ENCODE data around the gene KCNJ8. TPM values are rescaled to one million over a fixed set of nuclear protein-coding genes. Genes with fewer than 3 reads are reported as not detected.
A peak's percentile ranks its signal among the peaks of the same experiment; 100 is the strongest.
"Not testable (repeated sequence)": the region's sequence is repeated elsewhere in the genome, so short reads cannot be mapped to it uniquely, and the experiment has no call there.

Gene KCNJ8
- total RNA-seq, 1 donor from 2014 or later = 38.0 TPM

DNA sequence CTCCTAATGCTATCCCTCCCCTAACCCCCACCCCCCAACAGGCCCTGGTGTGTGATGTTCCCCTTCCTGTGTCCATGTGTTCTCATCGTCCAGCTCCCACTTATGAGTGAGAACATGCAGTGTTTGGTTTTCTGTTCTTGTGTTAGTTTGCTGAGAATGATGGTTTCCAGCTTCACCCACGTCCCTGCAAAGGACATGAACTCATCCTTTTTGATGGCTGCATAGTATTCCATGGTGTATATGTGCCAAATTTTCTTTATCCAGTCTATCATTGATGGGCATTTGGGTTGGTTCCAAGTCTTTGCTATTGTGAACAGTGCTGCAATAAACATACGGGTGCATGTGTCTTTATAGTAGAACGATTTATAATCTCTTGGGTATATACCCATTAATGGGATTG lies 15.2 kb upstream of the KCNJ8 start:
- DNase-seq (ENCODE audit: low spot score); intact Hi-C loops (cut with DNase I): not testable (repeated sequence)

DNA sequence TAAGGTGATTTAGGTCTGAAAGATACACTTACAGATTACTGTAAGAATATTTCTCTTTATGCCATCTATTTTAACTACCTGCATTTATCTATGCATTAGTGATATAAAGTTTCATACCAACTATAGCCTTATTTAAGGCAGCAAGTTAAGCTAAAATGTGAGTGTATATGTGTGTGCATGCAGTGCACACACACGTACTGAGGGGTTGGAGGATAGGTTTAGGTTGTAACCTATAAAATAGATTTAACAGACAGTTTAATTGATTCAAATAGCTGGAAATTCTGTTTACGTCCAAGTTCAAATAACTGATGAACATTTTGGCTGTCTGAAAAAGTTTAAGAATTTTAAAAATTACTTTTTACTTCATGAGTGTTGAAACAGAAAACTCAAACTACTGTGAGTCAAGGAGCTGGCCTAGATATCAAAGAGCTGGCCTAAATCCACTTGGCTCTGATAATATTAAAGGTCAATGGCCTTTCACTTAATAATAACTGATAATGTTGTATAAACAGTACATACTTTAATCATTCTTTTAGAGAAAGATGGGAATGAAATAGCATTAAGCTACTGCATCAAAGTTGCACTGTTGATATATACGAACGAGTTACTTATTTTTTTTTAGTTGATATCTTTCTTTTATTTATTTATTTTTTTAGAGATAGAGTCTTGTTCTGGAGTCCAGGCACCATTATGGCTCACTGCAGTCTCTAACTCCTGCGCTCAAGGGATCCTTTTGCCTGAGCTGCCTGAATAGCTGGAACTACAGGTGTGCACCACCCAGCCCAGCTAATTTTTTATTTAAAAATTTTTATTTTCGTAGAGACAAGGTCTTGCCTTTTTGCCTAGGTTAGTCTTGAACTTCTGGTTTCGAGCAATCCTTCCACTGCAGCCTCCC lies 13.8 kb upstream of the KCNJ8 start:
- no peak for DNase-seq (ENCODE audit: low spot score)
- intact Hi-C loops (cut with DNase I) = no loop called here

DNA sequence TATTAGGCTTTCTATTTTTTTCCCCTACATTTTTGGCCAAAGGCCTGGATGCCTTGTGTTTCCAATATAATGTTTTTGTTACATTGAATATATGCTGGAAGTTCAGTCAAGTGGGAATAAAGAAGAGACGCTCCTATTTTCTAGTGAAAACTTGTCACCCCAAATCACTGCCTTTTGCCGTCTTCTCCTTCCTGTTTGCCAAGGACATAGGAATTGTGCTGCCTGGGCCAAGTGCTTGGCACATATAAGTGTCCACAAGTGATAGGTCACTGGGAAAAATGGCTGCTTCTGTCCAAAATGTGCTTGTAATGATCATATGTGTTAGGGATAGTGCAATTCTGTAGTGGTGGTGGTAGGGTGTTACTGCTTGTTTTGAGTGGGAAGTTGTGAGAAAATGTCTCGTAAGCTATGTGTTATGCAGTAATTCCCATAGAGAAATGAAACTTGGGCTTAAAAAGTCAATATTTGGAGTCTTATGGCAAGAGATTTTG lies 11.6 kb upstream of the KCNJ8 start:
- no peak for DNase-seq (ENCODE audit: low spot score)
- intact Hi-C loops (cut with DNase I) = no loop called here

- DNase-seq (ENCODE audit: low spot score); intact Hi-C loops (cut with DNase I): not testable (repeated sequence)
Observed at GRCh38 chr12:21782723-21783122, 8.2 kb upstream of the KCNJ8 start.

DNA sequence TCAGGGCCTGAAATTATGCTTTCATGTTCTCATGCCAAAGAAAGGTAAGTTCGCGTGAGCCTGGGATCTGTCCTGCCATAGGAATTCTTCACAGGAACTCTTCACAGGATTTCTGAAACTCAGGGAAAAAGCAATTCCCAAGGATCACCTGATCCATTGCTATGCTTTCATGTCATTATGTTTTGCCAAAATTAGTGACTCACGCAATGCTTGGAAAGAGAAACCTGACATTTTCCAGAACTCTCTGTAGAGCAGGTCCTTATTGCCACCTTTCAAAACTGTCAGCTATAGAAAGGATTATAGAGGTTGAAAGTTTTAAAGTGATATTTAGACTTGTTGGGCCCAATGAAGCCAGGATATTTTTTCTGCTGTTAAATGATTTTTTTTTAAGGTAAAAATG lies 6.3 kb upstream of the KCNJ8 start:
- no peak for DNase-seq (ENCODE audit: low spot score)

DNA sequence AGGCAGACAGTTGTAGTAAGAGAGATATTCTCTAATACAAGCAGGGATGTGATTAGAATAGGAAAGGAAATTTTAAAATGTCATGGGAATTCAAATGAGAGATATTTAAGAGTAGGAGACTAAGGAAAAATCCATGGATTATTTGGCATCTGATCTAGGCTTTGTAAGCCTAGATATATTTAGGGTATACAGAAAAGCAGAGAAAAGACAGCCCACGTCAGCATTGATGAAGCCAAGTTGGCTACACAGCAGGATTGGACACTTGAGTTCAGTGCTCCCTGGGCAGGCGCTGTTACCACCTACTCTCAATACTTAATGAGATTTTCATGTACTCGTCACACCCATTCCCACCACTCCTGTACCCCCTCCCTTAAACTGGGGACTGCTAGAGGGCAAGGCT lies 1.7 kb upstream of the KCNJ8 start:
- intact Hi-C loops (cut with DNase I) = loop anchor here (5.0 kb wide), 1 partner anchor 56 kb away; no protein-coding TSS in a partner anchor
- no peak for DNase-seq (ENCODE audit: low spot score)

More for the DNA sequence above, 6.3 kb upstream of the KCNJ8 start:
- intact Hi-C loops (cut with DNase I) = no loop called here

- intact Hi-C loops (cut with DNase I) = loop anchor here (2.0 to 5.0 kb wide), 2 partner anchors 57 to 166 kb away; partner anchors contain the start of gene ABCC9
- DNase-seq (ENCODE audit: low spot score) = no peak
Observed at GRCh38 chr12:21775133-21775820, 771 bp upstream of the KCNJ8 start.

DNA sequence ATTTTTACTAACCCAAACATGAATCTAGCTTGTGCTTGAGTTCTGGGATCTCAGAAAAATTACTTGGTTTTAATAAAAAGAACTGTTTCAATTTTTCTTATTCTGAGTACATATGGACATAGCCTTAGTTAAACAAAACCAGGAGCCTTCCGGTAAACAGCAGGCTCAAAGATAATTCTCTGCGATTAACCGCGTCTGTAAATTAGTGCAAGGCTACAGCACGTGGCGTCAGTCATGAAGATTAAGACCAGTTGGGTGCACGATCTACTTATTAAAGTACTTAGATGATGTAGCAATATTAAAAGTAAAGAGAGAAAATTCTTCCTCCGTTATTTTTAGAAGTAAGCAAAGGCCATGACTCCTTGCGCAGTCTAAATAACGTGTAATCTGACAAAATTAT lies 700 bp downstream of the KCNJ8 start:
- DNase-seq (ENCODE audit: low spot score) = no peak
- intact Hi-C loops (cut with DNase I) = loop anchor here (2.0 to 5.0 kb wide), 3 partner anchors 62 to 167 kb away; partner anchors contain the start of gene ABCC9

DNA sequence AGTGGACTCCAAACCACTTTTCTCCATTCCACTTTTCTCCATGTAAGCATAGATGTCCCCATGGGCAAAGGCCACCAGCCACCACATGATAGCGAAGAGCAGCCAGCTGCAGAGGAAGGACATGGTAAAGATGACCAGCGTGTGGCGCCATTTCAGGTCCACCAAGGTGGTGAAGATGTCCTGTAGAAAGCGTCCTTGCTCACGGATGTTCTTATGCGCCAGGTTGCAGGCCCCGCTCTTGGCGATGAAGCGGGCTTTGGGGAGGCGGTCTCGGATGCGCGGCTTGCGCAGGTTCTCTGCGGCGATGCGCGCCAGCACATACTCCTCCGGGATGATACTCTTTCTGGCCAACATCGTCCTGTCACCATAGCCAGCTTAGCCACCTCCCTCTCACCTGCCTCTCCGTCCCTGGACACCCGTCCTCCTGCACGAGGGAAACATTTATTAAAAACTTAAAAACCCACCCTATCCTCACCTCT lies 1.2 kb downstream of the KCNJ8 start:
- intact Hi-C loops (cut with DNase I) = loop anchor here (5.0 kb wide), 2 partner anchors 61 to 109 kb away; no protein-coding TSS in a partner anchor

GRCh38 chr12:21771311-21771710 lies 3.2 kb downstream of the KCNJ8 start:
- intact Hi-C loops (cut with DNase I) = loop anchor here (5.0 kb wide), 2 partner anchors 59 to 111 kb away; no protein-coding TSS in a partner anchor
- DNase-seq (ENCODE audit: low spot score) = no peak

More for the DNA sequence above, 1.2 kb downstream of the KCNJ8 start:
- peak; percentile 82 for DNase-seq (ENCODE audit: low spot score)

DNA sequence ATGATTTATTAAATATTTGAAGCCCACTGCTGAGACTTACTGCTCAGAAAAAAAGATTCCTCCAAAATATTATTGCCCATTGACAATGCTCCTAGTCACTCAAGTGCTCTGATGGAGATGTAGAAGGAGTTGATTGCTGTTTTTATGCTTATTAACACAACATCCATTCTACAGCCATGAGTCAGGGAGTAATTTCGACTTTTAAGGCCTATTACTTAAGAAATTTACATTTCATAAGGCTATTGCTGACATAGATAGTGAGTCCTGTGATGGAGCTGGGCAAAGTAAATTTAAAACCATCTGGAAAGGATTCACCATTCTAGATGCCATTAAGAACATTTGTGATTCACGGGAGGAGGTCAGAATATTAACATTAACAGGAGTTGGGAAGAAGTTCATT lies 5.2 kb downstream of the KCNJ8 start:
- intact Hi-C loops (cut with DNase I) = no loop called here
- DNase-seq (ENCODE audit: low spot score) = no peak

DNA sequence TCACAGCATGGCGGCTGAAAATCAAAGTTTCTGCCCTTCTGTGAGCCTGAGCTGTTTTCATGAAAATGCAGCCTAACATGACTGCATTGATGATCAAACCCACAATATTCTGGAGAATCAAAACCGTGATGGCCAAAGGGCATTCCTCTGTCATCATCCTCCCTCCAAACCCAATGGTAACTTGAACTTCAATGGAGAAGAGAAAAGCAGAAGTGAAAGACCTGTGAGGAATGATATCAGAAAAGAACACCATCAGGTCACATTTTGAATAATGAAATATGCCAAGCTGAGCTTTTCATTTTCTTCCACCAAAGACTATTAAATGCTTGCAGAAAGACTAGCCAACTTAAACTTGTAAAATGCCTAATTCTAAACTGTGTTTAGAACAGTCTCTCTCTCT lies 8.1 kb downstream of the KCNJ8 start:
- intact Hi-C loops (cut with DNase I) = no loop called here
- DNase-seq (ENCODE audit: low spot score) = no peak

GRCh38 chr12:21764950-21765349 lies 9.6 kb downstream of the KCNJ8 start:
- intact Hi-C loops (cut with DNase I) = no loop called here
- no peak for DNase-seq (ENCODE audit: low spot score)

- no peak for DNase-seq (ENCODE audit: low spot score)
- intact Hi-C loops (cut with DNase I) = no loop called here
Observed at GRCh38 chr12:21764065-21764464, 10.4 kb downstream of the KCNJ8 start.

- no peak for DNase-seq (ENCODE audit: low spot score)
- intact Hi-C loops (cut with DNase I) = no loop called here
Observed at GRCh38 chr12:21763531-21763930, 11.0 kb downstream of the KCNJ8 start.

DNA sequence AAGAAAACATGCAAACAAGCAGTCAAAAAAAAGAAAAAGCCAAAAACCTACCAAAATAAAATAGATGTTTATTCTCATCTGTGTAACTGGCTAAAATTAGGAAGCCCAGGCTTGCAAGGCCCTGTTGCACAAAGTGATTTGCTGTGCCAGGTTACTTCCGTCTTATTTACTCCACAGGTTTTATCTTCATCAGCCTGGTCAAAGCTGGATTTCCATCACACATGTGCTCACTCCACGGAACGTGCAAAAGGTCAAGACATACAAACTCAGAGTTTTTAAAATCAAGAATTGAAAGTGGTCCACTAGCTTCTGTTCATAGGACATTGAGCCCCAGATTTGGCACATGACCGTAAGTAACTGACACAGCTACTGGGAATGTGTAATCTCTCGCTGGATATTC lies 14.8 kb downstream of the KCNJ8 start:
- intact Hi-C loops (cut with DNase I) = no loop called here
- DNase-seq (ENCODE audit: low spot score) = no peak

- intact Hi-C loops (cut with DNase I) = no loop called here
- DNase-seq (ENCODE audit: low spot score) = no peak
Observed at GRCh38 chr12:21757735-21758134, 16.8 kb downstream of the KCNJ8 start.

DNA sequence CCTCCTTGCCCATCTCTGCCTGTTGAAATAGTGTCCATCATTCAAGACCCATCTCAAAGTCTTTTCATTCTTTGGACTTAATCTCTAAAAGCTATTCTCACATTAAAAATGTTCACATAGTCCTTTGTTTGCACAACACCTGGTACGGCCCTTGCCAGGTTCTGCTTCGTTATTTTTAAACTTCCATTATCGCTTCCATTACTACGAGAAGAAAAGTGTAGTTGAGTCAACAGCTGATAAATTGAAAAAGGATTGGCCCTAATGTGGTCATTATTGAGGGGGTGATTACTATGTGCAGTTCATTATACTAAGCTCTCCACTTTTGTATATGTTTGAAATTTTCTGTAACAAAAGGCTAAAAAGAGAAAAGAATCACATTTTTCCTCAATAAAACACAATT lies 17.8 kb downstream of the KCNJ8 start:
- intact Hi-C loops (cut with DNase I) = no loop called here

DNA sequence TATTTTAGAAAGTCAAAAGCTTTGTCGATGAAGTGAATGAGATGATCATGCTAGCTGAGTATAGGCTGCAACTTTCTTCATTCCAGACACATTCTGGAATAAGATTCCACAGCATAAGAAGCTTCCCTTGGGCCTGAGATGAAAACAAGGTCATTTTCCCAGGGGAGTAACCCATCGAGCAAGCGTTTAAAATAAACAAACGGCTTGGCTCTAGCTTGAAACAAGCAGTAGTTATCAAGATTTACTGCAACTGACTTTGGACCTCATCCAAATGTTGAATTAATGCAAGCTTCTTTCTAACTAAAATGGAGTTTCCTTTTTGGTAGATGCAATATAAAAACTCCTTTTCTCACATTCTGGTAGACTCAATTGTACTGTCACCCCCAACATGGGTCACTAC lies 23.0 kb downstream of the KCNJ8 start:
- intact Hi-C loops (cut with DNase I) = no loop called here
- DNase-seq (ENCODE audit: low spot score) = no peak

More for the DNA sequence above, 17.8 kb downstream of the KCNJ8 start:
- DNase-seq (ENCODE audit: low spot score) = no peak

- intact Hi-C loops (cut with DNase I) = no loop called here
- no peak for DNase-seq (ENCODE audit: low spot score)
Observed at GRCh38 chr12:21745258-21745657, 29.2 kb downstream of the KCNJ8 start.
